Raji (cell line): ENCODE data around the gene MAST1.
A peak's percentile ranks its signal among the peaks of the same experiment; 100 is the strongest.

ENCODE experiments used
- POLR2A ChIP-seq: IDR thresholded peaks from 2 replicates; pipeline ENCODE4 v1.6.1; 2011; ENCODE audit warnings: low read depth, low read length, control low read depth; ENCODE audit not compliant: insufficient read depth

The MAST1 gene

DNA sequence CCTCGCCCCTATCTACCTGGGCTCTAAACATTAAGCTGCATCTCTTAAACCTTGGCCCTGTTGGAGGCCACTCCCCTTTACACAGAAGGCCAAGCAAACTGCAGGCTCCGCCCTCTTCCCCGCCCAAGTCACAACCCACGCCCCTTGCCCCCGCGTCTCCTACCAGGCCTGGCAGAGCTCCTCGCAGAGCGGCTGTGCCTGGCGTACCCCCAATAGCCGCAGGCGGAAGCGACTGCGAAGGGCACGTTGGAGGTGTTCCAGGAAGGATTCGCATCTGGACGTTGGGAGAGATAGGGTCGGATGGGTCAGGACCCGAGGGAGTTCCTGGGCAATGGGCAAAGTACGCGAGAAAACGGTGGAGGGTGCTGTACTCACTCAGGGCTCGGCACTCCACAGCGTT is 9.8 kb upstream of the MAST1 start:
- no peak for TF ChIP-seq POLR2A

DNA sequence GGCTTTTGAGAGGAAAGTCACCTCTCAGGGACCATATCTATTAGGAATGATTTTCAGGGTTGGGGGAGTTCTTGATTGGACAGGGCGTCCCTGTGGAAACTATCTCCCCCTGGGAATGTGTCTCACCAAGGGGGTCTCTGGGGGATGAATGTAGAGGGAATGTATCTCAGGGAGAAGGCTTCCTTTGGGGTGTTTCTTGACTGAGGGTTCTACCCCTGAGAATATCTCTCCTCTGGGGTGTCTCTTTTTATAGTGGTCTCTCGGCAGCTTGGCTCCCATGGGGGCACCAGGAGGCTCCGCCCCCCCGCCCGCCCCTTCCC is 4.9 kb upstream of the MAST1 start:
- TF ChIP-seq POLR2A, result 0 out of 2 replicates have a peak, but pooled peaks have one; percentile 23

DNA sequence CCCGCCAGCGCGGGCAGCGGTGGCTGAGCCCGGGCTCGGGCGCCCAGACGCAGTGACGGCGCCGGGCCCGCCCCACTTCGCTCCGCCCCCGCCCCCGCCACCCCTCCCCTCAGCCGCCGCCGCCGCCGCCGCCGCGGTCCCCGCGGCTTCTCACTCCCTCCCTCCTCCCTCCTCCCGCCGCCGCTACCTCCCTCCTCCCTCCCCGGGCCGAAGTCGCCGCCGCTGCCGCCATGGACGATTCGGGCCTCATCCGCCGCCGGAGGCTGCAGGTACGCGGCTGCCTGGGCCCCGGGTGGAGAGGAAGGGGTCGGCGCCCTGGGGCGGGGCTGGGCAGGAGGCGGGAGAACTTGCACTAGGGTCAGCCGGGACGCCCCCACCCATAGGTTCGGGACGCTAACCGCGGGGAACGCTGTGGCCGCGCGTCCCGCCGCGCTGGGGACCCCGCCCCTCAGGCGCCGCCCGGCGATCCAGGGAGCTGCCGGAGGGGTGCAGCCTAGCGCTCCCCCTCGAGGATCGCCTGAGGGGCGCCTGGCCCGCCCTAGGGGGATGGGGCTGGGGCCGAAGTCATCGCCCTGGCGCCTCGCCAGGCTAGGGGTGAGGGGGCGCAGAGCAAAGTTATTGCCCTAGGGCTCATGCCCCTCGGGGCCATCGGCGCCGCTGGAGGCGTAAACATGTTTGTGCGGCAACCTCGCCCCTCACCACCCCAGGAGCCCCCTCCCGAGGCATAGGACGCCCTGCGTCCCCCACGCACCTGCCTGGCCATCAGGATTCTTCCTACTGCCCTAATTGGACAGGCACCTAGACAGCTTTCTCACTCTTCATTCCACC is 4.4 kb upstream of the MAST1 start:
- no peak for TF ChIP-seq POLR2A

DNA sequence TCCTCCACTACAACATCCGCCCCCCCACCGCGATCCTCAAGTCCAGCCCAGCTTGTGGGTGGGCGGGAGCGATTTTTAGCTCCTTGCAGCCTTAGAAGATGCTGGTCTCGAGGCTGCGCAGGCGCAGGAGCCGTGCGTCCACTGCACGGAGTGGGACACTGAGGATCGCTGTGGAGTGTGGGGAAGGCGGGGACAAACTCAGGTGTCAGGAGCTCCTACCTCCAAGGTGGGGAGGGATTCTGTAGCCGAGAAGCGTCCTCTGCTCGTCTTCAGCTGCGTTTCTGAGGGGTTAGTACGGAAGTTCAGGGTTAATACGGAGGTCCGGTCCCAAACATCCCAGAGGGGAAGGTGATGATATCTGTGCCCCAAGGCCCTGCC is 3.8 kb upstream of the MAST1 start, which contains the start of gene RTBDN:
TSS of gene RTBDN (minus strand) at position 14 of the 378 bp plus-strand sequence. CDS start 4,600 bp downstream, outside the sequence.
- no peak for TF ChIP-seq POLR2A

DNA sequence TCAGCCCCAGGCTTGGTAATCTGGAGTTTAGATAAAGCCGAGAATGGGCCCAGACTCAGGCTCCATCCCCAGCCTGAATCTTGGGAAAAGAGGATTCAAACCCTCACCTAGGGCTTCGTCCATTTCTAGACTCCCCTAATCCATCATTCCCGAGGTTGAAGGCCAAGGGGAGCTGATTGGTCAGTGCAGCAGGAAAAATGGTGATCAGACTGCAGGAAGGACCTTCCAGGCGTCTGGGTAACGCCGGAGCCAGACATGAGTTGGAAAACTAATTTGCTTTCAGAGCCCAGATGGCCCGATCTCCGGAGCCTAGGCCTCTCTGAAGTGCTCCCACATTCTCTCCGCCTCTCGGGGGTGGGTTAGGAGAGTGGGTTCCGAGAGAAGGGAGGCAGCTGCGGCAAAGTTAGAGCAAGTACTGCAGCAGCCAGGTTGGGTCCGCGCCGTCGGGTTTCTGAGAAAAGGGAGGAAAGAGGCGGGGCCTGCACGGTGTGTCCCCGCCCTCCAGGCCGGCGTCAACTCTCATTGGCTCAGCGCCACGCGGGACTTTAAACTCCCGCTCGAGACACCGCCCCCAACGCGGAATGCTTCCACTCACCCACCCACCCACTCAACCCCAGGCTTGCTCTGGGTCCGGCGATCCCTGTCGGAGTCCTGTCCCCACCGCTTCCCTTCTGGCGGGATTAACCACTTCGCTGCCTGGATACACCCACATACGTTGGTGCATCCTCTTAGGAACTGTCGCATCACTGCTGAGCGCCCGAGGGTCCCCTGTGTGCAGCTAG is 3.1 kb upstream of the MAST1 start:
- no peak for TF ChIP-seq POLR2A

DNA sequence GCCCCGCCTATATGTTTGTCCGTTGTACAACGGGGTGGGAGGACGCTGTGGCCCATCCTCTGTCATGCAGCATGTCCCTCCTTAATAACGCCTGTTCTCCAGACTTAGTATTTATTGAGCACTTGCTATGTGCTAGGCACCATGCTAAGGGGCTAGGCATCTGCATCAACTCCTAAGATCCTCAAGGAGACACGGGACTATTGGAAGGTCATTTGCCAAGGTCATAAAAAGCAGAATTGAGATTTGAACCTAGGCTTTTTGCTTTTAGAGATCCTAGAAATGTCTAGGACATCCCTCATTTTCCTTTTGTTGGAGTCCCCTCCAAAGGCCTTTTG is 1.8 kb upstream of the MAST1 start:
- 0 out of 2 replicates have a peak, but pooled peaks have one; percentile 35 for TF ChIP-seq POLR2A

DNA sequence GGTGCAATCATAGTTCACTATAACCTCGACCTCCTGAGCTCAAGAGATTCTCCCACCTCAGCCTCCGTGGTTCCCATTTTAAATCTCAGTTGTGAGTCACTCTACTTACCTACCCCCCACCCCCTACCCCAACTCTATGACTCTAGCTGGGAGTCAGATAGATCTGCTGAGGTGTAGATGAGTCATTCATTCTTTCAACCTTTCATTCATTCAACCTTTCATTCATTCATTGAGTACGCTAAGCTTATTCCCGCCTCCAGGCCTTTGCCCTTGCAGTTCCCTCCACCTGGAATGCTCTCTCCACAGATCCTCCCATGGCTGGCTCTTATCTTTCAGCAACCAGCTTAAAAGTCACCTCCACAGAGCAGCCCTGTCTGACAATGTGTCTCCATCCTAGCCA is 1.1 kb upstream of the MAST1 start:
- TF ChIP-seq POLR2A, result no peak

DNA sequence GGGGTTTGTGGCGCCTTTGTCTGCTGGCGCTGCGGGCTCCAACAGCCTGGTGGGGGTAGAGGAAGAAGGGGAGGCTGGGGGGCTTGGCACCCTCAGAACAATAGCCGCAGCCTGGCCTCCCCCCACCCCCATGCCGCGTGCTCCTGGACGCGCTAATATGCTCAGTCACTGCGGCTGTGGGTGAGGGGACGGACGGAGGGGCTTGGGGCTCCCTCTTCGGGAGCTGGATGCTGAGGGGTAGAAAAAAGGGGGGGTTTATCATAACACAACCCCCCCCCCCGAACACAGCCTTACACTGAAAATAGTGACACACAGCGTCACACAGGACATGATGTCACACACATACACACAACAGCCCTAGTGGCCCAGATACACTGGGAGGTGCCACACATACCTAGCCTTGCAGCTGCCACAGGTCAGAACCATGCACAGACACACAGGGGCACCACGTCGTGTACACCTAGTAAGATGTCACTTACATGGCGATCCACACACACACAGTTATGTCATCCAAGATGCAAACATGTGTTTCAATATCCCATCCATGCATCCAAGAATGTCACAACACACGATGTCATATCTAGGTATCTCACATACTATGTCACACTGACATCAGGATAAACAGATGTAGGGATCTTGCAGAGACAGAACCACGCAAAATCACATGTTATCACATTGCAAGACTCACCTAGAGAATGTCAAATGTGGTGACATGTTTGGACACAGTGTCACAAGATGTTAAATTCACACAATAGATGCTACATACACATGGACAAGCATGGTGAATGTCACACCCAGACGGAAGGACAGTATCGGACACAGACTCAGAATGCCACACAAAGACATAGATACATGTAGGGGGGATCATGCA is 806 bp downstream of the MAST1 start:
- no peak for TF ChIP-seq POLR2A

DNA sequence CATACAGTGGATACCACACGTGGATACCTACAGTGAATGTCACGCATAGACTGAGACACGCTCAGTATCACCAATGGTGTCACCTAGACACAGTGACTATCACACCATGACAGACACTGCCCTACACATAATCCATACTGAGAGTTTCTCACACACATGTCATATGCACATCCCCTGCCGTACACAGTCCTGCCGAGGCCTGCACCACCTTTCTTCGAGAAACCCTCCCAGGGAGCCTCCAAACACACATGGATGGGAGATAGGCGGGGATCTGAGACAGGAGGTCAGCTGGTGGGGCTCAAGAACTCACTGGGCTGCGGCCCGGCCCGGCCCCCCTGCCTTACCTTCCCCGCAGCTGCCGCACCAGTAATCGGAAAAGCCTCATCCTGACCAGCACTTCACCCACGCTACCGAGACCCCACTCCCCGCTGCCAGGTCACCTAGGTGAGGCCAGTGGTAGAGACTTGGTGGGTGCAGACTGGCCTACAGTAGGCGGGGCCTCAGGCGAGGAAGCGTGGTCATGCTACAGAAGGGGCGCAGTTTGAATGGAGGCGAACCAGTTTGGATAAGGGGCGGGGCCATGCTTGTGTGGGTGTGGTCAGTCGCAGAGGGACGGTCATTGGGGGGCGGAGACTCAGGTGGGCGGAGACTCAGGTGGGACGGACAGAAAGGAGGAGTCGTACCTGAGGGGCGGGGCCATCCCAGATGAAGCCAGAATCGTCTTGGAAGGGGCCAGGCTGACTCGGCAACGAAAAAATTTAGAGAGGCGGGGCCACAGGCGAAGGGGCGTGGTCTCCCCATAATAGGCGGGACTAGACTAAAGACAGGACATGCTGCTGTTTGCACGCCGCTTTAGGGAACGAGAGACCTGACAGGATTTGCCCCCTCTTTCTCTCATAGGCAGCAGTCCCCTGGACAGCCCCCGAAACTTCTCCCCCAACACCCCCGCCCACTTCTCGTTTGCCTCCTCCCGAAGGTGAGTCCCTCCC is 2.1 kb downstream of the MAST1 start:
- no peak for TF ChIP-seq POLR2A

DNA sequence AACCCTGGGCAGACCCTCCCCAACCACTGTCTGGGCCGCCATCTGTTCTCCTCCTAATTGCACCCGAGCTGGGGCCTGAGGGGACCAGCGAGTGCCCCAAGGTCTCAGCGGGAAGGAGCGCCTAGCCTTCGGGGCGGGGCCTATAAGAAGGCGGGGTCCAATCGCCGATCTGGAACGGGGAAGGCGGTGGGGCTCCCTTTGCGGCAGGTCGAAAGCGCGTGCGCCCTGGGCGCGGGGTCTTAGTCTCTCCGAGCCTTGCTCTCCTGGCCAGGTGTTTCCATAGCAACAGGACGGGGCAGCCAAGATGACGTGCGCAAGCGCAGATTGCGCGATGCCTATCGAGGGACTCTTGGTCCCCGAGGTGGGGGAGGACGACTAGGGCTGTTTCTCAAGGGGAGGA is 2.8 kb downstream of the MAST1 start:
- no peak for TF ChIP-seq POLR2A

DNA sequence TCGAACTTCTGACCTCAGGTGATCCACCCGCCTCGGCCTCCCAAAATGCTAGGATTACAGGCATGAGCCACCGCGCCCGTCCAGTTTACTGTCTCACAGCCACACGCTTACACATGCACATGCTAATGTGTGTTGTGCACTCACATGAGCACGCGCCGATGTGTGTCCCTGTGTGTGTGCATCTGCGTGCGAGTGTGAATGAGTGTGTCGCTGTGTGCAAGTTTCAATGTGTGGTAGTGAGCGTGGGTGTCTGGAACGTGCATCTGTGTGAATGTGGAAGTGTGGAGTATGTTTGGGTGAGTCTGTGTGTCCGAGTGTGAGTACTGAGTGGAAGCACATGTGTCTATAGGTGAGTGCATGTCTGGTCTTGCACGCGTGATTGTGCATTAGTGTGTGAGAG is 4.2 kb downstream of the MAST1 start:
- no peak for TF ChIP-seq POLR2A

DNA sequence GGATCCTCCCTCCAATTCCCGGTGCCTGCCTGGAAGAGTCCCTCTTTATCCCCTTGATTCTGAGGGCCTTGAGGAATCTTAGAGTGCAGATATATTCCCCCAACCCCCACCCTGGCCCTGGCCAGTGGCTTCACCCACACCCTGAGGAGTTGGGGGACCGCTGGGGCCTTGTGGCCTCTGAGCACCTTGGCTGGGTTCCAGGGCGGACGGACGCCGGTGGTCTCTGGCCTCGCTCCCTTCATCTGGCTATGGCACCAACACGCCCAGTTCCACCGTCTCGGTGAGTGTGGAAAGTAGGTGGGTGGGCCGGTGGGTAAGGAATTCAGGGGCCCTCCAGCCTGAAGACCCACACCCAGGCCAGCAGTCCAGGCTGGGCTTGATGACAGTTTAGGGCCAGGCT is 5.0 kb downstream of the MAST1 start:
- TF ChIP-seq POLR2A, result no peak

DNA sequence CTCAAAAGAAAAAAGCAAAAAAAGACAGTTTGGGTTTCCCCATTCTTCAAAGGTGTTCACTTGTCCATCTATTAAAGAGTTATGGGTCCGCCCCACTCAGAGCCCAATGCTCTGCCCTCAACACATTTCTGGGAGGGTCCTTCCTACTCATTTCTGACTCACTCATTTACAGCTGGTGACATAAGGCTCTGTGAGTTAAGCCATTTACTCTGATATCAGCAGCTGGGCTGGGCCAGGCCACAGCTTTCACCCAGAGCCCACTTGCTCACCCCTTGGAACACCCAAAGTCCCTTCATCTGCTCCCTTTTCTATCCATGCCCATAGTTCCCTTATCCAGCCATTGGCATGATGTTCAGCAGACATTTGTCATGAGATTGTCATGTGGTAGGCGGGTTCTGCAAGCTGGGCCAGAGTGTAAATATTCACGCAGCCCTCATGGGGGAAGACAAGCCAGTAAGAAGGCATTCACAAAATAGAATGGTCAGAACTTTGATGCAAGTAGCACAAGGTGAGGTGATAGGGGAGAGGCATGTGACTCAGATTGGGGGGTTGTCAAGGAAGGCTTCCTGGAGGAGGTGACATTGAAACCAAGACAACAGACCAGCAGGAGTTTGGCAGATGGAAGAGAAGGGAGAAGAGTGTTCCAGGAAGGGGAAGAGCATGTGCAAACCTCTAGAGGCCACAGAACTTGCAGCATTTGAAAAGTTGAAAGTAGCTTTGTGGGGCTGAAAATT is 5.9 kb downstream of the MAST1 start:
- no peak for TF ChIP-seq POLR2A
